HL-60 (cell line): ENCODE measurements around the gene THG1L.

Experiments used
- DNase-seq, 2 experiments: peaks; one replicate each; pipeline ENCODE4 v3.0.0-alpha.2; 2010 to 2020; ENCODE audit warnings: low read depth in 1 of 2, low spot score in 1 of 2
- H3K27ac ChIP-seq: fragments of 250-450 bp; sonication (Bioruptor Pico); replicated peaks from 2 replicates; pipeline ENCODE4 v1.5.1; 2020; ENCODE audit warnings: mild to moderate bottlenecking, moderate library complexity
- H3K27me3 ChIP-seq: fragments of 250-450 bp; sonication (Bioruptor Pico); 2 replicates; pipeline ENCODE4 v1.5.1; 2021; ENCODE audit warnings: mild to moderate bottlenecking, moderate library complexity; ENCODE audit not compliant: insufficient read depth, poor library complexity, severe bottlenecking
- H3K4me3 ChIP-seq: replicated peaks from 2 replicates; pipeline ENCODE4 v1.5.1; 2011; ENCODE audit warnings: mild to moderate bottlenecking, control low read depth, low read length; ENCODE audit not compliant: insufficient read depth
- GABPA ChIP-seq: IDR thresholded peaks from 2 replicates; pipeline ENCODE4 v1.6.1; 2012; ENCODE audit warnings: low read depth
- POLR2AphosphoS5 ChIP-seq: IDR thresholded peaks from 2 replicates; pipeline ENCODE4 v1.6.1; 2012; ENCODE audit warnings: low read depth
- SPI1 ChIP-seq: IDR thresholded peaks from 2 replicates; pipeline ENCODE4 v1.6.1; 2012; ENCODE audit warnings: low read depth, mild to moderate bottlenecking, borderline replicate concordance
- TF ChIP-seq, protein P1 (sequence below): IDR thresholded peaks from one replicate; pipeline ENCODE4 v1.5.1; 2011; ENCODE audit warnings: low read length, control low read depth, inconsistent platforms; ENCODE audit not compliant: insufficient read depth
- TF ChIP-seq, protein P2 (sequence below): IDR thresholded peaks from 2 replicates; pipeline ENCODE4 v1.6.1; 2012; ENCODE audit warnings: low read depth; ENCODE audit not compliant: insufficient replicate concordance

Gene THG1L

DNA sequence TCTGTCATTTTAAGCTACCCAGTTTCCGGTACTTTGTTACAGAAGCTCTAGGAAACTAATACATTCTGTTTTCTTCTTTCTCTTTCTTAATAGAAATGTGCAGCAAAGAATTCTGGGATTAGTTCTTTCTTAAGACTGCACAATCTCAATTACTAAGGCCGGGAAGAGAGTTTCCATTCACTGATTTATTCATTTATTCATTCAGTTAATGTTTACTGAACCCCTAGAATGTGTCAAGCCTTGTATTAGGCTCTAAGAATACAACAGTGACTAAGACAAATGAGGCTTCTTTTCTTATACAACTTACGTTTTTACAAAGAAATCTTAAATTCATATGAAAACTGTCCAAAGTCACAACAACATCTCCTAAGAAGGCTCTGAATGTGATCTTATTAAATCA lies 27.5 kb upstream of the THG1L start:
- Histone ChIP-seq H3K27me3 (peaks cover 4% of the 10 kb centered on the region), H3K27ac (no peak overlapping the region), H3K4me3 (no peak overlapping the region)
- DNase-seq = no peak
- TF ChIP-seq, protein P1, sequence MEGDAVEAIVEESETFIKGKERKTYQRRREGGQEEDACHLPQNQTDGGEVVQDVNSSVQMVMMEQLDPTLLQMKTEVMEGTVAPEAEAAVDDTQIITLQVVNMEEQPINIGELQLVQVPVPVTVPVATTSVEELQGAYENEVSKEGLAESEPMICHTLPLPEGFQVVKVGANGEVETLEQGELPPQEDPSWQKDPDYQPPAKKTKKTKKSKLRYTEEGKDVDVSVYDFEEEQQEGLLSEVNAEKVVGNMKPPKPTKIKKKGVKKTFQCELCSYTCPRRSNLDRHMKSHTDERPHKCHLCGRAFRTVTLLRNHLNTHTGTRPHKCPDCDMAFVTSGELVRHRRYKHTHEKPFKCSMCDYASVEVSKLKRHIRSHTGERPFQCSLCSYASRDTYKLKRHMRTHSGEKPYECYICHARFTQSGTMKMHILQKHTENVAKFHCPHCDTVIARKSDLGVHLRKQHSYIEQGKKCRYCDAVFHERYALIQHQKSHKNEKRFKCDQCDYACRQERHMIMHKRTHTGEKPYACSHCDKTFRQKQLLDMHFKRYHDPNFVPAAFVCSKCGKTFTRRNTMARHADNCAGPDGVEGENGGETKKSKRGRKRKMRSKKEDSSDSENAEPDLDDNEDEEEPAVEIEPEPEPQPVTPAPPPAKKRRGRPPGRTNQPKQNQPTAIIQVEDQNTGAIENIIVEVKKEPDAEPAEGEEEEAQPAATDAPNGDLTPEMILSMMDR = no peak
- TF ChIP-seq SPI1 = no peak
- TF ChIP-seq, protein P2, sequence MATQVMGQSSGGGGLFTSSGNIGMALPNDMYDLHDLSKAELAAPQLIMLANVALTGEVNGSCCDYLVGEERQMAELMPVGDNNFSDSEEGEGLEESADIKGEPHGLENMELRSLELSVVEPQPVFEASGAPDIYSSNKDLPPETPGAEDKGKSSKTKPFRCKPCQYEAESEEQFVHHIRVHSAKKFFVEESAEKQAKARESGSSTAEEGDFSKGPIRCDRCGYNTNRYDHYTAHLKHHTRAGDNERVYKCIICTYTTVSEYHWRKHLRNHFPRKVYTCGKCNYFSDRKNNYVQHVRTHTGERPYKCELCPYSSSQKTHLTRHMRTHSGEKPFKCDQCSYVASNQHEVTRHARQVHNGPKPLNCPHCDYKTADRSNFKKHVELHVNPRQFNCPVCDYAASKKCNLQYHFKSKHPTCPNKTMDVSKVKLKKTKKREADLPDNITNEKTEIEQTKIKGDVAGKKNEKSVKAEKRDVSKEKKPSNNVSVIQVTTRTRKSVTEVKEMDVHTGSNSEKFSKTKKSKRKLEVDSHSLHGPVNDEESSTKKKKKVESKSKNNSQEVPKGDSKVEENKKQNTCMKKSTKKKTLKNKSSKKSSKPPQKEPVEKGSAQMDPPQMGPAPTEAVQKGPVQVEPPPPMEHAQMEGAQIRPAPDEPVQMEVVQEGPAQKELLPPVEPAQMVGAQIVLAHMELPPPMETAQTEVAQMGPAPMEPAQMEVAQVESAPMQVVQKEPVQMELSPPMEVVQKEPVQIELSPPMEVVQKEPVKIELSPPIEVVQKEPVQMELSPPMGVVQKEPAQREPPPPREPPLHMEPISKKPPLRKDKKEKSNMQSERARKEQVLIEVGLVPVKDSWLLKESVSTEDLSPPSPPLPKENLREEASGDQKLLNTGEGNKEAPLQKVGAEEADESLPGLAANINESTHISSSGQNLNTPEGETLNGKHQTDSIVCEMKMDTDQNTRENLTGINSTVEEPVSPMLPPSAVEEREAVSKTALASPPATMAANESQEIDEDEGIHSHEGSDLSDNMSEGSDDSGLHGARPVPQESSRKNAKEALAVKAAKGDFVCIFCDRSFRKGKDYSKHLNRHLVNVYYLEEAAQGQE = no peak
- TF ChIP-seq GABPA = no peak
- no peak for TF ChIP-seq POLR2AphosphoS5

DNA sequence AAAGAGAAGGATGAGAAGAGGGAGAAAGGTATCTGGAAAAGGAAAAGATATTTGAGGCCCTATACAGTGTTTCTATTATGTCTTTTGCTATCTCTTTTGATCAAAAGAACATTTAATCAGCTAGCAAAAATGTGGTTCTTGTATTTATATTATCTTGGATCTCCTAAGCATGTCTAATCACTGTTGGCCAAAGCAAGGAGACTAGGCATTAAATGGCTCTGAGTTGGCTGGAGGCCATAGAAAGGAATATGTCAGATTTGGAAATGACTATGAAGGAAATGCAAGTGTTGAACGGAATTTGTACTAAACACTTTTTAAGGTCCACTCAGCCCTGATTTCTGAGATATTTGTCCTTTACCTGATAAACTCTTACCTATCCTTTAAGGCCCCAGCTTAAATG lies 22.4 kb upstream of the THG1L start:
- Histone ChIP-seq H3K27ac (no peak overlapping the region), H3K4me3 (no peak overlapping the region), H3K27me3 (no peaks in the 10 kb centered on the region)
- no peak for DNase-seq
- TF ChIP-seq, protein P2 = no peak
- TF ChIP-seq GABPA (no peak), POLR2AphosphoS5 (no peak), SPI1 (no peak)
- TF ChIP-seq, protein P1 = no peak

DNA sequence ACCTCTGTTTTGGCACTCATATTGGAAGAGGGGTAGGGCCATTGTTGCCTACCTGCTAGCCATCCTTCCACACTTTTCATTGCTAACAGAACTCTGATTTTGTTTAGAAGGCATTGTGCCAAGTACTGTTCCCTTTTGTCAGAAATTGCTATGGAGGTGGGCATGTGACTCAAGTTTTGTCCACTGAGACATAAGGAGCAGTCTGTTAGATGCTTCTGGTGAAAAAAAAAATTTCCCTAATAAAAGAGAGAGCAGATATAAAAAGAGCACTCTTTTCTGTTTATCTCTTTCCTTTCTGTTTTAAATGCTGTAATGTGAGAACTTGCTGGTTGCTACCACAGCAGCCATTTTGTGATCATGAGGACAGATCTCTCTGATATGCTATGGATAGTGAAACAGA lies 21.9 kb upstream of the THG1L start:
- Histone ChIP-seq H3K27me3 (no peaks in the 10 kb centered on the region), H3K27ac (no peak overlapping the region), H3K4me3 (no peak overlapping the region)
- no peak for TF ChIP-seq SPI1
- TF ChIP-seq, protein P2 = no peak
- no peak for TF ChIP-seq POLR2AphosphoS5
- TF ChIP-seq GABPA = no peak
- TF ChIP-seq, protein P1 = no peak
- no peak for DNase-seq
